HCT116 (cell line): ENCODE measurements around the gene FBLN7.

Experiments
- CBX3 ChIP-seq: IDR thresholded peaks from 2 replicates; pipeline ENCODE4 v1.6.1; 2012; ENCODE audit warnings: low read depth
- CEBPB ChIP-seq: IDR thresholded peaks from 2 replicates; pipeline ENCODE4 v1.6.1; 2012; ENCODE audit warnings: low read depth
- EGR1 ChIP-seq: IDR thresholded peaks from 2 replicates; pipeline ENCODE4 v1.6.1; 2012; ENCODE audit warnings: low read depth
- EZH2 ChIP-seq: fragments of 200-600 bp; sonication (generic); IDR thresholded peaks from 2 replicates; pipeline ENCODE4 v1.6.1; 2017; ENCODE audit warnings: antibody characterized with exemption, mixed run types
- POLR2A ChIP-seq: IDR thresholded peaks from 2 replicates; pipeline ENCODE4 v1.7.0; 2011; ENCODE audit warnings: borderline replicate concordance; ENCODE audit not compliant: insufficient read depth, insufficient read length; ENCODE audit errors: extremely low read depth
- POLR2AphosphoS5 ChIP-seq: IDR thresholded peaks from 2 replicates; pipeline ENCODE4 v1.6.1; 2011; ENCODE audit warnings: mild to moderate bottlenecking, low read depth, low read length, moderate library complexity
- RAD21 ChIP-seq: IDR thresholded peaks from 2 replicates; pipeline ENCODE4 v1.6.1; 2012; ENCODE audit warnings: low read depth, mild to moderate bottlenecking
- SIN3A ChIP-seq: IDR thresholded peaks from 2 replicates; pipeline ENCODE4 v1.6.1; 2012; ENCODE audit warnings: low read depth
- SP1 ChIP-seq: IDR thresholded peaks from 2 replicates; pipeline ENCODE4 v1.6.1; 2012; ENCODE audit warnings: low read depth
- TCF7L2 ChIP-seq: IDR thresholded peaks from 2 replicates; pipeline ENCODE4 v1.7.0; 2011; ENCODE audit warnings: borderline replicate concordance, inconsistent platforms; ENCODE audit not compliant: insufficient read depth, insufficient read length; ENCODE audit errors: extremely low read depth
- TF ChIP-seq, protein P1 (sequence below), 3 experiments: fragments of 200-600 bp in 1 of 3; sonication (generic) in 1 of 3; IDR thresholded peaks in 2 of 3; conservative IDR thresholded peaks in 1 of 3; 2 replicates each; pipeline ENCODE4 v1.5.1; 2012 to 2017; ENCODE audit warnings: low read depth in 2 of 3, low read length in 2 of 3, antibody characterized with exemption in 1 of 3, borderline replicate concordance in 1 of 3, control low read depth in 1 of 3, mild to moderate bottlenecking in 1 of 3, mixed read lengths in 1 of 3, mixed run types in 1 of 3, moderate library complexity in 1 of 3; ENCODE audit not compliant: insufficient read depth in 1 of 3
- TF ChIP-seq, protein P2 (sequence below): IDR thresholded peaks from 2 replicates; pipeline ENCODE4 v1.6.1; 2012
- TF ChIP-seq, protein P3 (sequence below): IDR thresholded peaks from 2 replicates; pipeline ENCODE4 v1.6.1; 2012; ENCODE audit warnings: low read depth
- TF ChIP-seq, protein P4 (sequence below): IDR thresholded peaks from 2 replicates; pipeline ENCODE4 v1.6.1; 2011; ENCODE audit warnings: mild to moderate bottlenecking, low read length, moderate library complexity; ENCODE audit not compliant: insufficient replicate concordance; ENCODE audit errors: extremely low read depth

DNA sequence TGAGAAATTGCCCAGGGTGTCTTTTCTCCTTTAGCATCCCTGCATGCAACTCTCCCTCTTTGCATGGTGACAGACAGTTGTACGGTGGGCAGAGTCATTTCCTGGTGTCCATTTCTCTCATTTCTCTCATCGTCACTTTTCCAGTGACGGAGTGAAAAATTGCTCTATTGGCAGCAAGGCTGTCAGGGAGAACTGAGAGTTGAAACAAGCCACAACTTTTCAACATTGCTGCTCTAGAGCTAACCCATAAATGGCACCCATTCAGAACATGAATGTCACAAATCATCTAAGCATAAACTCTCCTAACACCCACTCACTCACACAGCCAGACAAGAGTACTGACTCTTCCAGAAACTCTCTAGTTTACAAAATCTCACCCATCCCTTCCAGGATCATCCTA is 61.0 kb downstream of the FBLN7 start:
- TF ChIP-seq, protein P1, sequence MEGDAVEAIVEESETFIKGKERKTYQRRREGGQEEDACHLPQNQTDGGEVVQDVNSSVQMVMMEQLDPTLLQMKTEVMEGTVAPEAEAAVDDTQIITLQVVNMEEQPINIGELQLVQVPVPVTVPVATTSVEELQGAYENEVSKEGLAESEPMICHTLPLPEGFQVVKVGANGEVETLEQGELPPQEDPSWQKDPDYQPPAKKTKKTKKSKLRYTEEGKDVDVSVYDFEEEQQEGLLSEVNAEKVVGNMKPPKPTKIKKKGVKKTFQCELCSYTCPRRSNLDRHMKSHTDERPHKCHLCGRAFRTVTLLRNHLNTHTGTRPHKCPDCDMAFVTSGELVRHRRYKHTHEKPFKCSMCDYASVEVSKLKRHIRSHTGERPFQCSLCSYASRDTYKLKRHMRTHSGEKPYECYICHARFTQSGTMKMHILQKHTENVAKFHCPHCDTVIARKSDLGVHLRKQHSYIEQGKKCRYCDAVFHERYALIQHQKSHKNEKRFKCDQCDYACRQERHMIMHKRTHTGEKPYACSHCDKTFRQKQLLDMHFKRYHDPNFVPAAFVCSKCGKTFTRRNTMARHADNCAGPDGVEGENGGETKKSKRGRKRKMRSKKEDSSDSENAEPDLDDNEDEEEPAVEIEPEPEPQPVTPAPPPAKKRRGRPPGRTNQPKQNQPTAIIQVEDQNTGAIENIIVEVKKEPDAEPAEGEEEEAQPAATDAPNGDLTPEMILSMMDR (IDR thresholded peaks at IDR 0.05 in 2 of 3, conservative IDR thresholded peaks at IDR 0.05 in 1 of 3; ENCODE audit: borderline replicate concordance in 1 of 3, insufficient read depth in 1 of 3, low read depth in 2 of 3, low read length in 2 of 3) = no peak
- TF ChIP-seq POLR2A (no peak), POLR2AphosphoS5 (no peak), SIN3A (no peak), EZH2 (no peak), TCF7L2 (no peak), EGR1 (no peak), CBX3 (no peak), RAD21 (no peak), SP1 (no peak), CEBPB (no peak)
- TF ChIP-seq, protein P2, sequence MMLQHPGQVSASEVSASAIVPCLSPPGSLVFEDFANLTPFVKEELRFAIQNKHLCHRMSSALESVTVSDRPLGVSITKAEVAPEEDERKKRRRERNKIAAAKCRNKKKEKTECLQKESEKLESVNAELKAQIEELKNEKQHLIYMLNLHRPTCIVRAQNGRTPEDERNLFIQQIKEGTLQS = no peak
- TF ChIP-seq, protein P3, sequence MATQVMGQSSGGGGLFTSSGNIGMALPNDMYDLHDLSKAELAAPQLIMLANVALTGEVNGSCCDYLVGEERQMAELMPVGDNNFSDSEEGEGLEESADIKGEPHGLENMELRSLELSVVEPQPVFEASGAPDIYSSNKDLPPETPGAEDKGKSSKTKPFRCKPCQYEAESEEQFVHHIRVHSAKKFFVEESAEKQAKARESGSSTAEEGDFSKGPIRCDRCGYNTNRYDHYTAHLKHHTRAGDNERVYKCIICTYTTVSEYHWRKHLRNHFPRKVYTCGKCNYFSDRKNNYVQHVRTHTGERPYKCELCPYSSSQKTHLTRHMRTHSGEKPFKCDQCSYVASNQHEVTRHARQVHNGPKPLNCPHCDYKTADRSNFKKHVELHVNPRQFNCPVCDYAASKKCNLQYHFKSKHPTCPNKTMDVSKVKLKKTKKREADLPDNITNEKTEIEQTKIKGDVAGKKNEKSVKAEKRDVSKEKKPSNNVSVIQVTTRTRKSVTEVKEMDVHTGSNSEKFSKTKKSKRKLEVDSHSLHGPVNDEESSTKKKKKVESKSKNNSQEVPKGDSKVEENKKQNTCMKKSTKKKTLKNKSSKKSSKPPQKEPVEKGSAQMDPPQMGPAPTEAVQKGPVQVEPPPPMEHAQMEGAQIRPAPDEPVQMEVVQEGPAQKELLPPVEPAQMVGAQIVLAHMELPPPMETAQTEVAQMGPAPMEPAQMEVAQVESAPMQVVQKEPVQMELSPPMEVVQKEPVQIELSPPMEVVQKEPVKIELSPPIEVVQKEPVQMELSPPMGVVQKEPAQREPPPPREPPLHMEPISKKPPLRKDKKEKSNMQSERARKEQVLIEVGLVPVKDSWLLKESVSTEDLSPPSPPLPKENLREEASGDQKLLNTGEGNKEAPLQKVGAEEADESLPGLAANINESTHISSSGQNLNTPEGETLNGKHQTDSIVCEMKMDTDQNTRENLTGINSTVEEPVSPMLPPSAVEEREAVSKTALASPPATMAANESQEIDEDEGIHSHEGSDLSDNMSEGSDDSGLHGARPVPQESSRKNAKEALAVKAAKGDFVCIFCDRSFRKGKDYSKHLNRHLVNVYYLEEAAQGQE = no peak
- TF ChIP-seq, protein P4, sequence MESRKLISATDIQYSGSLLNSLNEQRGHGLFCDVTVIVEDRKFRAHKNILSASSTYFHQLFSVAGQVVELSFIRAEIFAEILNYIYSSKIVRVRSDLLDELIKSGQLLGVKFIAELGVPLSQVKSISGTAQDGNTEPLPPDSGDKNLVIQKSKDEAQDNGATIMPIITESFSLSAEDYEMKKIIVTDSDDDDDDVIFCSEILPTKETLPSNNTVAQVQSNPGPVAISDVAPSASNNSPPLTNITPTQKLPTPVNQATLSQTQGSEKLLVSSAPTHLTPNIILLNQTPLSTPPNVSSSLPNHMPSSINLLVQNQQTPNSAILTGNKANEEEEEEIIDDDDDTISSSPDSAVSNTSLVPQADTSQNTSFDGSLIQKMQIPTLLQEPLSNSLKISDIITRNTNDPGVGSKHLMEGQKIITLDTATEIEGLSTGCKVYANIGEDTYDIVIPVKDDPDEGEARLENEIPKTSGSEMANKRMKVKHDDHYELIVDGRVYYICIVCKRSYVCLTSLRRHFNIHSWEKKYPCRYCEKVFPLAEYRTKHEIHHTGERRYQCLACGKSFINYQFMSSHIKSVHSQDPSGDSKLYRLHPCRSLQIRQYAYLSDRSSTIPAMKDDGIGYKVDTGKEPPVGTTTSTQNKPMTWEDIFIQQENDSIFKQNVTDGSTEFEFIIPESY = no peak
